HUES48 (cell line): Measurements from ENCODE around the gene UPK3BL1.
"Not testable (repeated sequence)": the region's sequence is repeated elsewhere in the genome, so short reads cannot be mapped to it uniquely, and the experiment has no call there.

Source experiments
- H3K27ac ChIP-seq: one replicate; pipeline ENCODE4 v1.7.0; 2013; ENCODE audit warnings: low read depth, low read length, inconsistent platforms
- H3K27me3 ChIP-seq: 2 replicates; pipeline ENCODE4 v1.6.1; 2013; ENCODE audit warnings: mild to moderate bottlenecking, low read length; ENCODE audit not compliant: control insufficient read depth, insufficient read depth
- H3K36me3 ChIP-seq: 2 replicates; pipeline ENCODE4 v1.6.1; 2013; ENCODE audit warnings: low read length; ENCODE audit not compliant: control insufficient read depth, insufficient read depth
- H3K4me1 ChIP-seq: 2 replicates; pipeline ENCODE4 v1.6.1; 2013; ENCODE audit warnings: mild to moderate bottlenecking, low read length; ENCODE audit not compliant: control insufficient read depth, insufficient read depth
- H3K4me3 ChIP-seq: 2 replicates; pipeline ENCODE4 v1.5.1; 2013; ENCODE audit warnings: mild to moderate bottlenecking, low read depth, low read length
- H3K9ac ChIP-seq: 2 replicates; pipeline ENCODE4 v1.6.1; 2013; ENCODE audit warnings: mild to moderate bottlenecking, low read depth, low read length, moderate library complexity
- H3K9me3 ChIP-seq: 2 replicates; pipeline ENCODE4 v1.6.1; 2013; ENCODE audit warnings: low read length; ENCODE audit not compliant: control insufficient read depth, insufficient read depth

The UPK3BL1 gene, protein sequence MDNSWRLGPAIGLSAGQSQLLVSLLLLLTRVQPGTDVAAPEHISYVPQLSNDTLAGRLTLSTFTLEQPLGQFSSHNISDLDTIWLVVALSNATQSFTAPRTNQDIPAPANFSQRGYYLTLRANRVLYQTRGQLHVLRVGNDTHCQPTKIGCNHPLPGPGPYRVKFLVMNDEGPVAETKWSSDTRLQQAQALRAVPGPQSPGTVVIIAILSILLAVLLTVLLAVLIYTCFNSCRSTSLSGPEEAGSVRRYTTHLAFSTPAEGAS

DNA sequence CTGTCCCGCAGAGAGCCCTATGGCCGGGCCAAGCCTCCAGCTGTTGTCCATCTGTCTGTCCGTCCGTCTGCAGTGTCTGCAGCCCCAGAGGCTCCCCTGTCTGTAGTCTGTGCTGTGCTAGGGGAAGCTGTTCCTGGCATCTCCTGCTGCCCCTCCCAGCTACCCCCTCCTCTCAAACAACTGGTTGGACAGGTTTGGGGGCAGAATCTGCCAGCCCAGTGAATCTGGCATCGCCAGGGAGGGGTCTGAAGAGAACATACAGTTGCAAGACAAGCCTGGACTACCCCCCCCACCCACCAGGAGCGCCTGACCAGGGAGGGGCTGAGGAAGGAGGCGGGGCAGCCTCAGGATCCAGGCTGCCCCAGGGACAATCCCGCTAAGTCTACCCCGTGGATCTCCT, at the start of gene UPK3BL1:
Gene UPK3BL1, minus strand, starts transcription at position 101 of the 400 bp plus-strand sequence. Its CDS starts 50 bp downstream, at position 51.
- not testable (repeated sequence) for H3K4me1 ChIP-seq, H3K27me3 ChIP-seq, H3K9me3 ChIP-seq, H3K27ac ChIP-seq, H3K9ac ChIP-seq, H3K4me3 ChIP-seq, H3K36me3 ChIP-seq

DNA sequence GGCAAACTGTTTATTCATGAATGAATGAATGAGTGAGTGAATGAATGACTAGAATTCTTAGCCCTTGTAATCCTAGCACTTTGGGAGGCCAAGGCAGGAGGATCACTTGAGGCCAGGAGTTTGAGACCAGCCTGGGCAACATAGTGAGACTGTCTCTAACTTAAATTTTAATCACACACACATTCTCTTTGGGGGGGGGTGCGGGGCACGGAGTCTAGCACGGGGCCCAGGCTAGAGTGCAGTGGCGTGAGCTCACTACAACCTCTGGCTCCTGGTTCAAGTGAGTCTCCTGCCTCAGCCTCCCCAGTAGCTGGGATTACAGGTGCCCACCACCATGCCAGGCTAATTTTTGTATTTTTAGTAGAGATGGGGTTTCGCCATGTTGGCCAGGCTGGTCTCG, 48.0 kb upstream of the UPK3BL1 start:
- not testable (repeated sequence) for H3K9ac ChIP-seq, H3K4me3 ChIP-seq, H3K27ac ChIP-seq, H3K9me3 ChIP-seq, H3K36me3 ChIP-seq, H3K4me1 ChIP-seq, H3K27me3 ChIP-seq

DNA sequence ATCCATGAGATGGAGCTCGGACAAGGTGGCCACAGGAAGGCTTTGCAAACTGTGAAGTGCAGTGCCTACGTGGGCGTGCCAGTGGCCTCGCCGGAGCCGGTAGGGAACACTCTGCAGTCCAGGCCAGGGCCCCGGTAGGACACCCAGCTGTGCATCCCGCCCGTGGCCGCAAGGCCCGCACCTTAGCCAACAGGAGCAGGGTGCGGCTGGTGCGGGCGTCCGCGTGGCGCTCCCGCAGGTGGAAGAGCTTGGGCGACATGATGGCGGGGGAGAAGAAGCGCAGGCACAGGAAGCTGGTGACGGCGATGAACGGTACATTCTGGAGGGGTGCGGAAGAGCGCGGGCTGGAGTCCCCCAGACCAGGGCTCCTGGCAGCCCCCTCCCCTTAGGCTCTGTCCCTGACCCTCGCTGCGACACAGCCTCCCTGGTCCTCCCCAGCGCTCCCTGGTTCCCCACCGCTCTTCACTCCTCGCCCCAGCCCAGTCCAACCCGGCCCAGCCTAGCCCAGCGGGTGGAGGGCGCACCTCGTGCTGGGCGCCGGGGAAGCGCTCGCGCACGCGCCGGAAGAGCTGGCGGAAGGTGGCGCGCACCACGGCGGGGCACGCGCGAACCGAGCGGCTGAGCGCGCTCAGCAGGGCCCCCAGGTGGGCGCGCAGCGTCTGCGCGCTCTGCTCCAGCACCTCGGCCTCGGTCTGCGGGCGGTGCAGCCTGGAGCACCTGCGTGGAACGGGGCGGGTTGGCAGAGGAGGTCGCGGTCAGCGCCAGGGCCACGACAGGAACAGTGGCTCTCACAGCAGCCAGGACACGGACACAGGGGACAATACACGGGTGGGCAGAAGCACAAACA, 47.1 kb upstream of the UPK3BL1 start:
- not testable (repeated sequence) for H3K27me3 ChIP-seq, H3K9me3 ChIP-seq, H3K36me3 ChIP-seq, H3K4me3 ChIP-seq, H3K4me1 ChIP-seq, H3K27ac ChIP-seq, H3K9ac ChIP-seq

DNA sequence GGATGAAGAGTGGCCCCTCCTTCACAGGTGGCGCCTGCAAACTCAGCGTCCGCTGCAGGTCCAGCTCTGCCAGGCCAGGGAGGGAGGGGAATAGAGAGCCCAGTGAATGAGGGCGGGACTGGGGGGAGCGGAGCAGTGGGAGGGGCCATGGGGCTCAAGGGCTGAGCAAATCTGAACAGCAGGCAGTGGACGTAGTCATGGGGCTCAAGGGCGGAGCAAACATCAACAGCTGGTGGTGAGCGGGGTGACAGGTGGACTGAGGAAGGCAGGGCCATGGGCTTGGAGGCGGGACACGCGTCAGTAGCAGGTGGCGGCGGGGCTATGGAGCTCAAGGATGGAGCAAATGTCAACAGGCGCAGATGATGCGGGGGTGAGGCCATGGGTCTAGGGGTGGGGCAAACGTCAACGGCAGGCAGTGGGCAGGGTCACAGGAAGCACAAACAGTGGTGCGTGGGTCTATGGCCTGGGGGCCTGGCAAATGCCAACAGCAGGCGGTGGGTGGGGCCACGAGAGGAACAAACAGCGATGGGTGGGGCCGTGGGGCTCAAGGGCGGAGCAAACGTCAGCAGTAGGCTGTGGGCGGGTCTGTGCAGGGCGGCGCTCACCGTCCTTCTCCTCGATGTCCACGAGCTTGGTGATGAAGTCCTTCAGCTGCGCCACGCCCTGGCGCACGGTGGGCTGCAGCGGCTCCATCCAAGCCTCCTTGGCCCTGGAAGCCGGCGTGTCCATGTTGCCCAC, 45.9 kb upstream of the UPK3BL1 start:
- not testable (repeated sequence) for H3K27me3 ChIP-seq, H3K4me1 ChIP-seq, H3K36me3 ChIP-seq, H3K9ac ChIP-seq, H3K9me3 ChIP-seq, H3K4me3 ChIP-seq, H3K27ac ChIP-seq

DNA sequence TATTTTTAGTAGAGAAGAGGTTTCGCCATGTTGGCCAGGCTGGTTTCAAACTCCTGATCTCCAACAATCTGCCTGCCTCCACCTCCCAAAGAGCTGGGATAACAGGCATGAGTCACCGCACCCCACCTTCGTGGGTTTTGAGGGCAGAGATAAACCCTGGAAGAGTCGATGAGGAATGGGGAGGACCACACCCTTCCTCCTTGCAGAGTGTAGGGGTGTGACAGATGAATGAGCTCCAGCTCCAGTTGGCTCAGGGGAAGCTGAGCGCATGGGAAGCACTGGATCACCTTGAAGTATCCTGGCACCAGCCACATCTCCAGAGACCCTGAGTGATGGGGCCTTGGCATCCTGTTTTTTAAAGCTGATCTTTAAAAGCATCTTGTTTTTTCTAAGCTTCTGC, 40.0 kb upstream of the UPK3BL1 start:
- H3K27ac ChIP-seq, H3K4me1 ChIP-seq, H3K9ac ChIP-seq, H3K4me3 ChIP-seq, H3K27me3 ChIP-seq, H3K36me3 ChIP-seq, H3K9me3 ChIP-seq: not testable (repeated sequence)

DNA sequence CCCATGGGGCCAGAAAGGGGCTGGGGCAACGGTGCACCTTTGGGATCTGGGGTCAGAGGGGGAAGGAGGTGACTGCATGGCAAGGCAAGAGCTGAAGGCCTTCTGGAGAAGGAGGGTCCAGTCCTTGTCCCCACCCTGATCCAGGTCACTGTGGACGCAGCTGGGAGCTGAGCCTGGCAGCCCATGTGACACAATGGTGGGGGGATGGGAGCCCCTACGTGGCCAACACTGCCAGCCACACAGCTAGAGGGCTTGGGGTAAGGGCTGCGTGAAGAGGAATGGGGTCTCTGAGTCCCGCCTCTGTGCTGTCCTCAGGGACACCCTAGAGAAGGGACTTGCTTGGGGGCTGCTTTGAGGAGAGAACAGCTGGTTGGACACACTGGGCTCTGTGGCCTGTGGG, 38.2 kb upstream of the UPK3BL1 start:
- H3K36me3 ChIP-seq, H3K4me3 ChIP-seq, H3K4me1 ChIP-seq, H3K9ac ChIP-seq, H3K9me3 ChIP-seq, H3K27ac ChIP-seq, H3K27me3 ChIP-seq: not testable (repeated sequence)

DNA sequence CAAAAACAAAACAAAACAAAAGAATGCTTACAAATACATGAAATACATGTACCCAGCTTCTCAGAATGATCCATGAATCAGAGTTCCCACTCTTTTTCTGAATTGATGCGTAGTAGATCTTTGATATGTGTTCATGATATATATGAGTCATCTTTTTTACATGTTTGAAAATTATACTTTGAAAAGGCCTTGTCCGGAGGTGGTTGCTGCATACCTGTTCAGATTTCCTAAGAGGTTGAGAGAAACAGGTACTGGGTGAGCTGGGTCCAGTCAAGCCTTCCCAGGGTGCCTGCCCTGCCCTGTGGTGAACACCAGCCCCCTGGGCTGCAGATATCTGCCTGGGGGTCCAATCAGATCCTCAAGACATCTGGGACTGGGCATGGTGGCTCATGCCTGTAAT, 33.0 kb upstream of the UPK3BL1 start:
- H3K4me3 ChIP-seq, result not testable (repeated sequence)

DNA sequence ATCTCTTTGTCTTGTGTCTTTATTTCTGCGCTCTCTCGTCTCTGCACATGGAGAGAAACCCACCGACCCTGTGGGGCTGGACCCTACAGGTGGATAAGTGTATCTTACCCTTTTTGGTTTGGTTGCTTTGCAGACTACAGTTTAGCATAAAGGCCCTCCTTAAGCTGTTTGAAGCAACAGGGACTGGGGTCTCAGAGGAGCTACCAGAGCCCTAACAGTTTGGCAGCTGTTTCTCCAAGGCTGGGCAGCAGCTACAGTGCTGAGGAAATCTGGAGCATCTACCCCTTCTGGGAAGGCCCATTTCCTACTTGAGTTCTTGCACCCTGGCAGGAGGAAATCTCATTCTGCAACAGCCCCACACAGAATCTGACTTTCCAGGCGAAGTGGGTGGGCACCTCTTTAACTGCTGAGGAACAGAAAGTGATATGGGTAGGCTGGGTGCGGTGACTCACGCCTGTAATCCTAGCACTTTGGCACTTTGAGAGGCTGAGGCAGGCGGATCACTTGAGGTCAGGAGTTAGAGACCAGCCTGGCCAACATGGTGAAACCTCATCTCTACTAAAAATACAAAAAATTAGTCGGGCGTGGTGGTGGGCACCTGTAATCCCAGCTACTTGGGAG, 31.0 kb upstream of the UPK3BL1 start:
- H3K9ac ChIP-seq, H3K4me3 ChIP-seq, H3K9me3 ChIP-seq, H3K36me3 ChIP-seq, H3K27ac ChIP-seq, H3K4me1 ChIP-seq, H3K27me3 ChIP-seq: not testable (repeated sequence)

More for the DNA sequence above, 33.0 kb upstream of the UPK3BL1 start:
- not testable (repeated sequence) for H3K27ac ChIP-seq, H3K36me3 ChIP-seq, H3K4me1 ChIP-seq, H3K9me3 ChIP-seq, H3K9ac ChIP-seq, H3K27me3 ChIP-seq

DNA sequence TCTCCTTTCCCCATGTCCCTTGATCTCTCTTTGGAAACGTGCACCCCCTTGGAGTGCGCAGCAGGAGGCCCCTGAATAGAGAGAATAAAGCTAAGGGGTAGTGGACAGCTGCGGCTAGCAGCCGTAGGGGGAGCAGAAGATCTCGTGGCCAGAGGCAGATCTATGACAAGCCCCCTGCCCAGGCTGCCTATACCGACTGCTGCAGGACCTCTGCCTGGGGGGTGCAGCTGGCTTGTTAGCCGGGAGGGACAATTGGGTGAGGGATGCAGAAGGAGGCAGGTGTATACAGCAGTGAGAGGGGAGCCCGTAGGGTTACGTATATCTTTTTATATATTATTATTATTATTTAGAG, 29.3 kb upstream of the UPK3BL1 start:
- not testable (repeated sequence) for H3K9me3 ChIP-seq, H3K27ac ChIP-seq, H3K9ac ChIP-seq, H3K27me3 ChIP-seq, H3K4me1 ChIP-seq, H3K4me3 ChIP-seq, H3K36me3 ChIP-seq

DNA sequence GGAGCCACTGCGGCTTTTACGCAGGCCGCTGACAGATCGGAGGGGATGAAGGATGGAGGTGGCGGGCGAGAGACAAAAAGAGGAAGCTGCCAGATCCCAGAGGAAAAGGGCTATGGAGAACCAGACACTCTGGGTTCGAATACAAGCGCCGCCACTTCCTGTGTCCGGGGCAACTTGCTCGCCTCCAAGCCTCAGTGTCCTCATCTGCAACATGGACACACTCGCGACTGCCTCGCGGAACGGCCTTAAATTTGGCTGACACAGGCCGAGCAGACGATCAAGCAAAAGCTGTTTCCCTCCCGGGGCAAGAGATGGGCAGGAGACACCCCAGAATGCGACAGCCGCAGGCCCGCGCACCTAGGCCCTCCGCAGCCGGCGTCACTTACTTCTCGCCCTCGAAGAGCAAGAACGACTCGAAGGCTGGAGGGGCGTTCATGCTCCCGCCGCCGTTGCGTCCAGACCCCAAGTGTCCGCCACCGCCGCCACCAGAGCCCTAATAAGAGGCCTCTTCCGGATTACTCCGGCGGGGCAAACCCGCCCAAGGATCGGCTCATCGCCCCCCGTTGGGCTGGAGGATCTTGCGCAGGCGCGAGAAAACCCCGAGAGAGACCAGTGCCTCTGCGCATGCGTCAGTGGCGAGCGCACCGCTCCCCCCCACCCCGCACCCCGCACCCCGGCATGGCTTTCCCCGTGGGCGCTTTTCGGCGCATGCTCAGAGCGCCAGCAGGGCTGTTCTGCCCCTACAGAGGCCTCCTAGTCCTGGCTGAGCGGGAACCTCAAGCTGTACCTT, 28.8 kb upstream of the UPK3BL1 start, which contains the start of gene POLR2J2:
Gene POLR2J2, minus strand, starts transcription at position 498 of the 790 bp plus-strand sequence. Its CDS starts 62 bp downstream, at position 436.
- H3K9ac ChIP-seq, H3K4me1 ChIP-seq, H3K36me3 ChIP-seq, H3K4me3 ChIP-seq, H3K27ac ChIP-seq, H3K9me3 ChIP-seq, H3K27me3 ChIP-seq: not testable (repeated sequence)
